ENCODE data around the gene INPP5D. TPM values are rescaled to one million over a fixed set of nuclear protein-coding genes. Genes with fewer than 3 reads are reported as not detected.
A peak's percentile ranks its signal among the peaks of the same experiment; 100 is the strongest.

Gene INPP5D
- total RNA-seq, 1 donor from 2014 or later, result 61.2 TPM

DNA sequence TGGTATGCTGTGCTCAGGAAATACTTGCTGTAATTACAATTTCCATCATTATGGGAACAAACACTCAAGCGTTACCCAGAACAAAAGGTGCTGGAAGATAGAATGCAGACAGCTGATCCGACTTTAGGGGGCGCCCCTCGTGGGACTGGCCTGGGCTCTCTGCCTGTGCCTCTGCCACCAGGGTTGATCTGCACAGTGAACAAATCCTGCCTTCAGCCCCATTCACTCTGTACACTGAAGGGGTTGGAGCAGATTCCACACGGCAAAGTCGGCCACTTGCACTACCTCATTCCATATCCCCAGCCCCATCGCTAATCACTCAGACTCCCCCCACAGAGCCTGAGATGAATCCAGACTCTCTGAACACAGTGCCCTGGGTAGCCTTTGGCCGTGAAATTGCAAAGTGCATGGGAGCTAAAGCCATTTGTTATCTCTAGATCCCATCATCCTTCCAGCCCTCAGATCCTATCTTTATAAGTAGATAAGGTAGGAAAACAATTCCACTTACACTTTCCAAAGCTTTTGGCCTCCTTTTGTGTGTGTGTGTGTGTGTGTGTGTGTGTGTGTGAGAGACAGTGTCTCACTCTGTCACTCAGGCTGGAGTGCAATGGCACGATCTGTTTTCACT, 69.3 kb downstream of the INPP5D start:
- intact Hi-C loops (cut with micrococcal nuclease), result no loop called here
- H3K4me1 Mint-ChIP-seq (ENCODE audit: low read depth), result peaks cover 25% of the 10 kb centered on the region
- no peak overlapping the region for H3K4me3 Mint-ChIP-seq
- H3K27ac Mint-ChIP-seq, result no peak overlapping the region
- H3K9me3 Mint-ChIP-seq, result peaks cover 8% of the 10 kb centered on the region
- H3K27me3 Mint-ChIP-seq (ENCODE audit: insufficient read depth), result no peaks in the 10 kb centered on the region
- peaks cover 53% of the 10 kb centered on the region for H3K36me3 Mint-ChIP-seq (ENCODE audit: low read depth)
- DNase-seq (ENCODE audit: low spot score), result no peak

DNA sequence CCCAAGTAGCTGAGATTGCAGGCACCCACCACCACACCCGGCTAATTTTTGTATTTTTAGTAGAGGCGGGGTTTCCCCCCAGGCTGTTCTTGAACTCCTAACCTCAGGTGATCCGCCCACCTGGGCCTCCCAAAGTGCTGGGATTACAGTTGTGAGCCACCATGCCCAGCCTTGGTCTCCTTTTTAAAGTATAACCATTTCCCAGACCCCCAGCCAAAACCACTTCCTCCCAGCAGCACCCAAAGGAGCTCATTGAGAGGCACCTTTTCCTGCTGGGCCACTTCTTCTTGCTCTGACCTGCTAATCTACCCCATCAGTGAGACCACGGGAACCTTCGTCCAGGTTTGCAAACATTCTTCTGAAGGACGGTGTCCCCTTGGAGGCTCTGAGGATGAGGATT, 69.9 kb downstream of the INPP5D start:
- intact Hi-C loops (cut with micrococcal nuclease), result no loop called here
- H3K4me3 Mint-ChIP-seq, result no peak overlapping the region
- no peaks in the 10 kb centered on the region for H3K27me3 Mint-ChIP-seq (ENCODE audit: insufficient read depth)
- no peak for DNase-seq (ENCODE audit: low spot score)
- H3K4me1 Mint-ChIP-seq (ENCODE audit: low read depth), result peaks cover 27% of the 10 kb centered on the region
- H3K9me3 Mint-ChIP-seq, result peaks cover 13% of the 10 kb centered on the region
- H3K36me3 Mint-ChIP-seq (ENCODE audit: low read depth), result peaks cover 57% of the 10 kb centered on the region
- peak overlapping the region; percentile 68 for H3K27ac Mint-ChIP-seq

DNA sequence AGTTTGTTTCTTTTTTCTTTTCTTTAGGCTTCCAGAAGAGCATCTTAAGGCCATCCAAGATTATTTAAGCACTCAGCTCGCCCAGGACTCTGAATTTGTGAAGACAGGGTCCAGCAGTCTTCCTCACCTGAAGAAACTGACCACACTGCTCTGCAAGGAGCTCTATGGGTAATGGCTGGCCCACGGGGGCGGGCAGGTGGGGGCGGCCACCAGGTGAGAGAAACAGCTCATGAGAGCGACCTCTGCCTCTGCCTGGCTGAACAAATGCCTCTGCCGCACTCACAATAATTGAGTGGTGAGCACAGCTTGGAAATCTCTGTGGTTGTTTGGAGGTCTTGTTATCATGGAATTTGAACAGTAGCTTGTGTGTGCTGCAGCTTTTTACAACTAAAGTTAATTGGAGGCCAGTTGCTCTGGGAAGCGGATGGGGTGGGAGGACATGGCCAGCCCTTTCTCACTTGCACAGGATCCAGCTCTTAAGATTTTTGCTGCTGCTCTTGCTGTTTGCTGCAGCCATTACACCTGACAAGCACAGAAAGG, 70.4 kb downstream of the INPP5D start:
- H3K4me3 Mint-ChIP-seq, result no peak overlapping the region
- DNase-seq (ENCODE audit: low spot score), result no peak
- peaks cover 57% of the 10 kb centered on the region for H3K36me3 Mint-ChIP-seq (ENCODE audit: low read depth)
- peaks cover 13% of the 10 kb centered on the region for H3K9me3 Mint-ChIP-seq
- peaks cover 27% of the 10 kb centered on the region for H3K4me1 Mint-ChIP-seq (ENCODE audit: low read depth)
- intact Hi-C loops (cut with micrococcal nuclease), result no loop called here
- H3K27ac Mint-ChIP-seq, result peak overlapping the region; percentile 68
- no peaks in the 10 kb centered on the region for H3K27me3 Mint-ChIP-seq (ENCODE audit: insufficient read depth)

DNA sequence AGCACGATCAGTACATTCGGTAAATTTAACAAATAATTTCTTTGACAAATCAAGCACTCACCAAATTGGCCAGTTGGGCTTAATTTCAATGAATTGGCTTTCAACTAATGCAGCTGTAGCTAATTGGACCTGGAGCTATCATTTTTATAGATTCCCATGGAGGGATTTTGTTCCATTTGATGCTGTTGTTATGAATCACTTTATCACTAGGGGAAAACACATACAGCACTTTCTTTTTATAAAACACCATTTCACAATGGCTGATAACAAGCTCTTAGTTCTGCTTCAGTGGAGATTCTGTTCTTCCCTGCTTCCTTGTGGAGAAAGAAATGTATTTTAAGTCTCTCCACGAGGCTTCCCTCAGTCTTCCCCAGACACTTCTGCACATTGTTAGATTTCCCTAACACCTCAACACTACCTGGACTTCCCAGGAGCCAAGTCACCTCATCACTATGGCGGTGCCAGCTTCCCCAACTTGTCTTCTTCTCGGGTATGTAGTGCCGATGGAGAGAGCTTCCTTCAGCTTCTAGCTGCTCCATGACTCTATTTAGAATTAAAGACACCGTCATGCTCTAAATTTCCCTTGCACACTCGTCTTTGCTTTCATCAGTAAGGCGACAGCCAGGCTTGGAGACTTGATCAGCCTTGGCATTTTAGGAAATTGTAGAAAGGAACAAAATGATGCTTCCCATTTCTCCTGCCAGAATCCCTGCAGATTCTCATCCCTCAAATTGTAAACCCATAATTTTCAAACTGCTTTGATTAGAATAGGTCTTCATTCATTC, 72.0 kb downstream of the INPP5D start:
- no peaks in the 10 kb centered on the region for H3K27me3 Mint-ChIP-seq (ENCODE audit: insufficient read depth)
- H3K27ac Mint-ChIP-seq, result peak overlapping the region; percentile 27
- no peak overlapping the region for H3K4me3 Mint-ChIP-seq
- intact Hi-C loops (cut with micrococcal nuclease), result no loop called here
- DNase-seq (ENCODE audit: low spot score), result no peak
- H3K4me1 Mint-ChIP-seq (ENCODE audit: low read depth), result peaks cover 27% of the 10 kb centered on the region
- H3K36me3 Mint-ChIP-seq (ENCODE audit: low read depth), result peaks cover 61% of the 10 kb centered on the region
- peaks cover 18% of the 10 kb centered on the region for H3K9me3 Mint-ChIP-seq

DNA sequence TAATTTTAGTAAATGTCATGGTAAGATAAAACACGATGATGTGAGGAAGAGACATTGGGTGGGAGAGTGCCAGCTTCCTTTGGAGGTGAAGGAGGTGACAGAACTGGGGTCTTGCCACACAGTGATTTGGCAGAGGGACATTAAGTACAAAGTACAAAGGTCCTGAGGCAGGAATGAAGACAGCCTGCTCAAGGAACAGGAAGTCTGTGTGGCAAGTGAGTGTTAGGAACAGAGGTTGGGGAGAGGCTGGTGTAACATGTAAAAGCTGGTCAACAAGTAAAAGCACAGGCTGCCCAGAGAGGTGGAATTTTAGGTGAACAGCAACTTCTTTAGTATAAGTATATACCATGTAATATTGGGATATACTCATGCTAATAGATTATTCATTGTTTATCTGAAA, 73.1 kb downstream of the INPP5D start:
- peaks cover 56% of the 10 kb centered on the region for H3K36me3 Mint-ChIP-seq (ENCODE audit: low read depth)
- H3K9me3 Mint-ChIP-seq, result peaks cover 18% of the 10 kb centered on the region
- H3K27ac Mint-ChIP-seq, result no peak overlapping the region
- intact Hi-C loops (cut with micrococcal nuclease), result no loop called here
- DNase-seq (ENCODE audit: low spot score), result no peak
- H3K4me1 Mint-ChIP-seq (ENCODE audit: low read depth), result peaks cover 27% of the 10 kb centered on the region
- H3K4me3 Mint-ChIP-seq, result no peak overlapping the region
- no peaks in the 10 kb centered on the region for H3K27me3 Mint-ChIP-seq (ENCODE audit: insufficient read depth)

DNA sequence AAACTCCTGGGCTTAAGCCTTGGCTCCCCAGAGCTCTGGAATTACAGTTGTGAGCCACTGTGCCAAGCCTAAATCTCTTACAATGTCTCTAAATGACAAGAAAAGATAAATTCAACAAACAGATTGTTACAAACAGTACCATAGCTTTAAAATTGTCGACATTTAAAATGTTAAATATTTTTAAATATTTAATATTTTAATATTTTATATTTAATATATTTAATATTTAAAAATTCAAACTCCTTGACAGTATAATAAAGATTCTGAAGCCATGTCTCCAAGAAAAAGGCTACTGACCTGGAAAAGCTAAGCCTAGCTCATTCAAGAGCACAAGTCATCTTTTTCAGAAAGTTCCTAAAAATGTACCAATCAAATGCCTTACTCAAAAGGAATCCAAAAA, 75.3 kb downstream of the INPP5D start:
- peaks cover 64% of the 10 kb centered on the region for H3K36me3 Mint-ChIP-seq (ENCODE audit: low read depth)
- H3K4me3 Mint-ChIP-seq, result no peak overlapping the region

DNA sequence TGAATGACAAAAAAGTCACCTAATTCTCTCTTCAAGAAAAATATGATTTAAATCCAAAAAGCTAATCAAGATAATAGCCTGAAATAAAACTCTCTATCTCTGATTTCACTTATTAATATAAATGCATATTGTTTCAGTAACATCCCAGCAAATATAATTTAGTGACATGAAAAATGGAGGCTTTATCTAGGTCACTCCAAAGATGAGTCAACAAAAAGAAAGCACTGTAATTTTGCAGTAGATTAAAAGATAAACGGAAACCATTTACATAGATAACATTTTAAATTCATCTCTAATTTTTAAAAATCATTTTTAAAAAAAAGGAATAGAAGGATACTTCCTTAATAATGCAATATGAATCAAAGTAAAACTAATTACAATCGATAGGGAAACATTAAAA, 76.9 kb downstream of the INPP5D start:
- peaks cover 18% of the 10 kb centered on the region for H3K9me3 Mint-ChIP-seq
- no peak for DNase-seq (ENCODE audit: low spot score)
- H3K27ac Mint-ChIP-seq, result no peak overlapping the region
- peaks cover 31% of the 10 kb centered on the region for H3K4me1 Mint-ChIP-seq (ENCODE audit: low read depth)
- intact Hi-C loops (cut with micrococcal nuclease), result no loop called here
- peaks cover 60% of the 10 kb centered on the region for H3K36me3 Mint-ChIP-seq (ENCODE audit: low read depth)
- H3K4me3 Mint-ChIP-seq, result no peak overlapping the region
- H3K27me3 Mint-ChIP-seq (ENCODE audit: insufficient read depth), result no peaks in the 10 kb centered on the region

More for the DNA sequence above, 75.3 kb downstream of the INPP5D start:
- Mint-ChIP-seq H3K9me3 (peaks cover 18% of the 10 kb centered on the region), H3K27ac (no peak overlapping the region), H3K27me3 (ENCODE audit: insufficient read depth) (no peaks in the 10 kb centered on the region), H3K4me1 (ENCODE audit: low read depth) (peaks cover 20% of the 10 kb centered on the region)
- intact Hi-C loops (cut with micrococcal nuclease), result no loop called here
- no peak for DNase-seq (ENCODE audit: low spot score)

DNA sequence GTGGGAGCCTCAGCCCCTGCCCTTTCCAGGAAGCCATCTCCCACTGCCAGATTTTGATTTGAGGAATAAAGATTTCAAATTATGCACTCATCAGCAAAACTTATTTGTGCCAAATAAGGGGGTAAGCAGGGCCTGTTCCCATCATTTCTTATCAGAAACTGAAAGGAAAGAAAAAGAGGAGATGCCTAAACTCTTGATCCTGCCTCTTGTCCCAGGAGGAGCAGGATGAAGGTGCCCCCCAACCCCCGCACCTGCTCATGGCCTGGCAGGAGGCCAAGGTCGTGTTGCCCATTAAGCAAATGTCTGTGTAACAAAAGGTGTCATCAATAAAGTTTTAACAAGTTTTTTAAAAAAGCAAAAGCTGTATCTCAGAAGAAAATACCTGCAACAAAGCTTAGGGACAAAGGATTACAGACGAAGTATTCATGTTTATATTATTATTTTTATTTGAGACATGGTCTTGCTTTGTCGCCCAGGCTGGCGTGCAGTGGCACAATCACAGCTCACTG, 80.0 kb downstream of the INPP5D start:
- H3K4me1 Mint-ChIP-seq (ENCODE audit: low read depth), result peaks cover 41% of the 10 kb centered on the region
- H3K4me3 Mint-ChIP-seq, result no peak overlapping the region
- no peak overlapping the region for H3K27ac Mint-ChIP-seq
- peaks cover 61% of the 10 kb centered on the region for H3K36me3 Mint-ChIP-seq (ENCODE audit: low read depth)
- no peak for DNase-seq (ENCODE audit: low spot score)
- intact Hi-C loops (cut with micrococcal nuclease), result loop anchor here (5.0 kb wide), 2 partner anchors 58 to 92 kb away; no protein-coding TSS in a partner anchor
- H3K27me3 Mint-ChIP-seq (ENCODE audit: insufficient read depth), result no peaks in the 10 kb centered on the region
- H3K9me3 Mint-ChIP-seq, result peaks cover 5% of the 10 kb centered on the region

DNA sequence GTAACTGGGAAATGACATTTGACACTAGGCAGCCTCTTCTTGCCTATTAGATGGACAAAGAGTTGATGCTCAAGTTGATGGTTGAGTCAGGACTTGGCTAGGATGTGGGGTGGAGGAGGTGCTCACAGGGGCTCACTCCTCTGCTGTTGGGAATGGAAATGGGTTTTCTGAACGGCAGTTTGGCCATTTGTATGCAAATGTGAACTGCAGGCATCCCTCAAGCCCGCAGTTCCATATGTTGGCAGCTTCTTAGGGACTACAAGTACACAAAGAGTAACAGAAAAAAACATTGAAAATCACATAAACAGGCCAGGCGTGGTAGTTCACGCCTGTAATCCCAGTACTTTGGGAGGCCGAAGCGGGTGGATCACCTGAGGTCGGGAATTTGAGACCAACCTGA, 80.8 kb downstream of the INPP5D start:
- Mint-ChIP-seq H3K27me3 (ENCODE audit: insufficient read depth) (no peaks in the 10 kb centered on the region), H3K4me1 (ENCODE audit: low read depth) (peaks cover 41% of the 10 kb centered on the region), H3K27ac (no peak overlapping the region), H3K9me3 (no peaks in the 10 kb centered on the region), H3K36me3 (ENCODE audit: low read depth) (peaks cover 64% of the 10 kb centered on the region), H3K4me3 (no peak overlapping the region)
- intact Hi-C loops (cut with micrococcal nuclease), result loop anchor here (5.0 kb wide), 2 partner anchors 59 to 91 kb away; no protein-coding TSS in a partner anchor
- DNase-seq (ENCODE audit: low spot score), result no peak

DNA sequence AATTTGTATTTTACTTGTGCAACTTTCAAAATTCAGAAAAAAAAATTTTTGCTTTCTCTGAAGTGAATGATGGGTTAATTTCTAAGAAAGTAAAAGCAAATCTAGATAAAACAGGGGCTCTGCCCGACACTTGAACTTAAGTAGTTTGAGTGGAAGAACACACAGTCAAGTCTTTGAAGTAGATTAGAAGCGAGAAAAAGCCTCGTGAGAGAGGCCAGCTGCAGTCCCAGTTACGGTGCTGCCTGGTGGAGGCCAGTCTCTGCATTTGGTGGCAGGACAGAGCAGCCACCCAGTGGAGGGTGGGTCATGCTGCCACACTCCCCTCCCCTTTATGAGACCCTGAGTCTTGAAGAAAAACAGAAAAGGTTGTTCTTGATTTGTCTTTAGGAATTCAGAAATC, 81.8 kb downstream of the INPP5D start:
- H3K4me1 Mint-ChIP-seq (ENCODE audit: low read depth), result peaks cover 41% of the 10 kb centered on the region
- peaks cover 65% of the 10 kb centered on the region for H3K36me3 Mint-ChIP-seq (ENCODE audit: low read depth)
- no peak overlapping the region for H3K4me3 Mint-ChIP-seq
- no peaks in the 10 kb centered on the region for H3K27me3 Mint-ChIP-seq (ENCODE audit: insufficient read depth)
- intact Hi-C loops (cut with micrococcal nuclease), result loop anchor here (2.0 to 5.0 kb wide), 3 partner anchors 60 to 90 kb away; partner anchors contain the start of gene INPP5D
- DNase-seq (ENCODE audit: low spot score), result no peak
- H3K9me3 Mint-ChIP-seq, result no peaks in the 10 kb centered on the region
- peak overlapping the region; percentile 73 for H3K27ac Mint-ChIP-seq

DNA sequence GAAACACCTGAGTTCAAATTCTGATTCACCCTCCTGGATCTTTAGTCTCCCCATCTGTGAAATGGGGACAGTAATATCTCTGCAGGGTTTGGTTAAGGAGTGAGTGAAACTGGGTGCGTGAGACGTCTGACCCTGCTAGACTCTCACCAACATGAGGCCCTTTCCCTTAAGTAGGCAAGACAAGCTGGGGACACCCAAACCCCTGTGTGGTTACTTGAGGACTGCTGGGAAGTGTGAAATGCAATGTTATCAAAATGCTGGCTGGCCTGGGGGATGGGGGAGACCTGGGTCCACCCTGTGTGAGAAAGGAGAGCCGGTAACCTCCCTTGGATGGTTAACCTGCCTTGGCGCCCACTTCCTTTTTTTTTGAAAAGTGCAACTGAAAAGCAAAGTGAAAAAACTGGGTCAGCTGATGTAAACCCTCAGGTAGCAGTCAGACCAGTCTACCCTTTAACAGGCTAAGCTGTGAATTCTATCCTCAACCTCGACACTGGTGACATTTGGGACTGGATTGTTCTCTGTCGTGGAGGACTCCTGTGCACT, 82.3 kb downstream of the INPP5D start:
- Mint-ChIP-seq H3K27ac (peak overlapping the region; percentile 73), H3K4me3 (no peak overlapping the region), H3K9me3 (no peaks in the 10 kb centered on the region), H3K36me3 (ENCODE audit: low read depth) (peaks cover 71% of the 10 kb centered on the region), H3K4me1 (ENCODE audit: low read depth) (peaks cover 41% of the 10 kb centered on the region), H3K27me3 (ENCODE audit: insufficient read depth) (no peaks in the 10 kb centered on the region)
- DNase-seq (ENCODE audit: low spot score), result peak; percentile 16
- intact Hi-C loops (cut with micrococcal nuclease), result loop anchor here (2.0 to 5.0 kb wide), 3 partner anchors 60 to 90 kb away; partner anchors contain the start of gene INPP5D

DNA sequence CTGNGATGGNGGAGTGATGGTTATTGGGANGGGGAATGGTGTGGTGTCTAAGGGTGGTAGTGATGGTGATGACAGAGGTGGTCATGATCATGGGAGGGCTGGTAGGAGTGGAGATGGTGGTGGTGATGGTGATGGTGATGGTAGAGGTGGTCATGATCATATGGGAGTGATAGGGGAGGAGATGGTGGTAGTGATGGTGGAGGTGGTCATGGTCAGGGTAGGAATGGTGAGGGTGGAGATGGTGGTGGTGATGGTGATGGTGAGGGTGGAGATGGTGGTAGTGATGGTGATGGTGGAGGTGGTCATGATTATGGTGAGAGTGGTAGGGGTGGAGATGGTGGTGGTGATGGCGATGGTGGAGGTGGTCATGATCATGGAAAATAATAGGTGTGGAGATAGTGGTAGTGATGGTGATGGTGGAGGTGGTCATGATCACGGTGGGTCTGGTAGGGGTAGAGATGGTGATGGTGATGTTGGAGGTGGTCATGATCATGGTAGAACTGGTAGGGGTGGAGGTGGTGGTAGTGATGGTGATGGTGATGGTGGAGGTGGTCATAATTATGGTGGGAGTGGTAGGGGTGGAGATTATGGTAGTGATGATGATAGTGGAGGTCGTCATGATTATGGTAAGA, 83.7 kb downstream of the INPP5D start:
- intact Hi-C loops (cut with micrococcal nuclease), result loop anchor here (2.0 to 5.0 kb wide), 3 partner anchors 62 to 88 kb away; partner anchors contain the start of gene INPP5D

More for the DNA sequence above, 83.7 kb downstream of the INPP5D start:
- H3K36me3 Mint-ChIP-seq (ENCODE audit: low read depth), result peaks cover 75% of the 10 kb centered on the region
- H3K9me3 Mint-ChIP-seq, result no peaks in the 10 kb centered on the region
- H3K4me3 Mint-ChIP-seq, result no peak overlapping the region
- peak overlapping the region; percentile 24 for H3K27ac Mint-ChIP-seq
- no peaks in the 10 kb centered on the region for H3K27me3 Mint-ChIP-seq (ENCODE audit: insufficient read depth)
- DNase-seq (ENCODE audit: low spot score), result no peak
- H3K4me1 Mint-ChIP-seq (ENCODE audit: low read depth), result peaks cover 40% of the 10 kb centered on the region
